ENCODE results near the gene ADIPOR2. TPM values are rescaled to one million over a fixed set of nuclear protein-coding genes. Genes with fewer than 3 reads are reported as not detected.
A peak's percentile ranks its signal among the peaks of the same experiment; 100 is the strongest.
"Not testable (repeated sequence)": the region's sequence is repeated elsewhere in the genome, so short reads cannot be mapped to it uniquely, and the experiment has no call there.

Gene ADIPOR2
- total and polyA plus RNA-seq, 12 donors, result 18.5 to 47.7 (median 41.6) TPM

DNA sequence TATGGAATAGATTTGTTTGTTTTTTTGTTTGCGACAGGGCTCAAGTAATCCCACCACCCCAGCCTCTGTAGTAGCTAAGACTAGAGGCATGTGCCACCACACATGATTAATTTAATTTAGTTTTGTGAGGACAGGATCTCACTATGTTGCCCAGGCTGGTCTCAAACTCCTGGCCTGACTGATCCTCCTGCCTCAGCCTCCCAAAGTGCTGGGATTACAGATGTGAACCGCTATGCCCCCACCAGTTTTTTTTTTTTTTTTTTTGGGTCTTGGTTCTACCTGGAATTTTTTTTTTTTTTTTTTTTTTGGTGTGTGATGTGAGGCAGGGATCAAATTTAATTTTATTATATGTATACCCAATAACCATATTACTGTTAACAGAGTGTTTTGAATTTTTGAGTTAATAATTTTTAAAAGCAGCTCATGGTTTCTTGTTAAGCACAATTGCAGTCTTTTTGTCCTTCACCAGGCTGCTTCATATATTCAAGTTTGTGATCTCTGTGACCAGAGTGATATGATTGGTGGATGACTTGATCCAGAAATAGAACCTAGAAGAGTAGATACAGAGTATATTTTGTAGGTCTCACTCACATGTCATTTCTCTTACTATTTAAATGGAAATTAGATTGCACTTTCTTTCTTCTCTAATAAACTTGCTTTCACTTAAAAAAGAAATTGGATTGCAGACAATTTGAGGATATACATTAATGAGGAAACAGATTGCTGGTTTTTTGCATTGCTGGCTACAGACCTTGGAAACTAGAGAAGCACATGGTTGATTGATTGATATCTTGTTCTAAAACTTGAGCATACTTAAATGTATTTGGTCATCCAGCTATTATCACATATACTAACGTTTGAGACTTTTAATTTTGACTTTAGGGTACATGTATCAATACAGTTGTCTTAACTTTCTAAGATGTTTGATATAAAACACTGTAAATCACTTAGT lies 13.2 kb downstream of the ADIPOR2 start:
- no peaks in the 10 kb centered on the region for H3K36me3 ChIP-seq
- H3K27ac ChIP-seq, result peak overlapping the region in 1 of 10 donors; percentile 6
- H3K4me3 ChIP-seq, result no peak overlapping the region
- TF ChIP-seq, protein P1, sequence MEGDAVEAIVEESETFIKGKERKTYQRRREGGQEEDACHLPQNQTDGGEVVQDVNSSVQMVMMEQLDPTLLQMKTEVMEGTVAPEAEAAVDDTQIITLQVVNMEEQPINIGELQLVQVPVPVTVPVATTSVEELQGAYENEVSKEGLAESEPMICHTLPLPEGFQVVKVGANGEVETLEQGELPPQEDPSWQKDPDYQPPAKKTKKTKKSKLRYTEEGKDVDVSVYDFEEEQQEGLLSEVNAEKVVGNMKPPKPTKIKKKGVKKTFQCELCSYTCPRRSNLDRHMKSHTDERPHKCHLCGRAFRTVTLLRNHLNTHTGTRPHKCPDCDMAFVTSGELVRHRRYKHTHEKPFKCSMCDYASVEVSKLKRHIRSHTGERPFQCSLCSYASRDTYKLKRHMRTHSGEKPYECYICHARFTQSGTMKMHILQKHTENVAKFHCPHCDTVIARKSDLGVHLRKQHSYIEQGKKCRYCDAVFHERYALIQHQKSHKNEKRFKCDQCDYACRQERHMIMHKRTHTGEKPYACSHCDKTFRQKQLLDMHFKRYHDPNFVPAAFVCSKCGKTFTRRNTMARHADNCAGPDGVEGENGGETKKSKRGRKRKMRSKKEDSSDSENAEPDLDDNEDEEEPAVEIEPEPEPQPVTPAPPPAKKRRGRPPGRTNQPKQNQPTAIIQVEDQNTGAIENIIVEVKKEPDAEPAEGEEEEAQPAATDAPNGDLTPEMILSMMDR (IDR thresholded peaks at IDR 0.05), result no peak
- WGBS, 2 donors, result 75 to 79% methylated on average over 3 of the region's 3 CpGs
- H3K27me3 ChIP-seq, result no peaks in the 10 kb centered on the region
- no peak for ATAC-seq
- intact Hi-C loops (cut with DNase I), result loop anchor here in 1 of 10 donors (10.0 kb wide), 1 partner anchor 81 kb away; no protein-coding TSS in a partner anchor
- H3K4me1 ChIP-seq, result peaks cover 0 to 50% (median 16%) of the 10 kb centered on the region in 9 donors
- no peak for DNase-seq
- no peaks in the 10 kb centered on the region for H3K9me3 ChIP-seq

DNA sequence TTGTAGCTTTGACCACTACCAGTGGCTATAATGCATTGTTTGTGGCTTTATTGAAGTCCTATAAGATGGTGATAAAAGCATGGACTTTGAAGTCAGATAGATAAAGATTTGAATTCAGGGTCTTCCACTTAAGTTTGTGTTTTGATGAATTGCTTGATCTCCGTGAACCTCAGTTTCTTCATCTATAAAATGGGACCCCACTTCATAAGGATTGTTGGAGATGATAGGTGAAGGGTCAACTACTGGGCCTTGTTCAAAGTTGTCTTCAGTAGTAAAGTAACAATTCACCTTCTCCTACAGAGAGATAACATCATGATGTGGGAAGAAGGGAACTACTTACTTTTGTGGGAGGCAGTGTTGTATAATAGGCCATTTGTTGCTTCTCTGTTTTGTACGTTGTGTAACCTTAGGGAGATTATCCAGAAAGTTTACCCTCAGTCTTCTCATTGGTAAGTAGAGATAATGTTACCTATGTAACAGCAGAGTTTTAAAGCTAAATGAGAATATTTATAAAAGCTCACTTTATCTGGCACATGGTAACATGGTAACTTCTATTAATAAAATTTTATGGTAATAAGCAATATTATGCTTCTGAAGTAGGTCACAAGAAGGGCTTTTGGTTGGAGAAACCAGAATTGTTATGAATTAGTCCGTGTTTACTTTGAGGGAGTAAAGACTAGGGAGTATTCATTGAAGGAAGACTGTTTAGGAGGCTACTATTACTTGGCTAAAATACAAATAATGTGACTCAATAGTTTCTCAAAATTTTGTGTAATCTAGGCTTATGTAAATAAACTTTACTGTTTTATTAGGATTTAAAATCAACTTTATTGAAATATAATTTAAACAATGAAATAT lies 15.1 kb downstream of the ADIPOR2 start:
- WGBS, 2 donors, result 88 to 92% methylated on average over 3 of the region's 3 CpGs
- no peak overlapping the region for H3K4me3 ChIP-seq
- intact Hi-C loops (cut with DNase I), result loop anchor here in 2 of 10 donors (5.0 to 10.0 kb wide), 2 partner anchors 66 to 79 kb away; no protein-coding TSS in a partner anchor
- ATAC-seq (no peak), DNase-seq (no peak)
- H3K4me1 ChIP-seq, result peaks cover 0 to 56% (median 19%) of the 10 kb centered on the region in 9 donors
- H3K9me3 ChIP-seq, result peaks cover 0 to 7% (median 0%) of the 10 kb centered on the region in 11 donors
- H3K27me3 ChIP-seq, result no peaks in the 10 kb centered on the region
- no peaks in the 10 kb centered on the region for H3K36me3 ChIP-seq
- TF ChIP-seq, protein P1 (IDR thresholded peaks at IDR 0.05), result no peak
- no peak overlapping the region for H3K27ac ChIP-seq

DNA sequence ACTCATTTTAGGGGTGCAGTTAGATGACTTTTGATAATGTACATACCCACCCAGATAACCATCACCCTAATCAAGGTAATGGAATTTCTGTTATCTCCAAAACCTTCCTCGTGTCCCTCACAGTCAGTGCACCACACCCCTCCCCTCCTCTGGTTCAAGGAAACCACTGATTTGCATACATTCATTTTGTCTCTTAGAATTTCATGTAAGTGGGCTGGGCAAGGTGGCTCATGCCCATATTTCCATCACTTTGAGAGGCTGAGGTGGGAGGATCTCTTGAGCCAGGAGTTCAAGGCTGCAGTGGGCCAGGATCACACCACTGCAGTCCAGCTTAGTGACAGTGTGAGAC lies 15.7 kb downstream of the ADIPOR2 start:
- Histone ChIP-seq H3K27ac (no peak overlapping the region), H3K27me3 (no peaks in the 10 kb centered on the region), H3K4me3 (no peak overlapping the region), H3K36me3 (no peaks in the 10 kb centered on the region), H3K4me1 (peaks cover 0 to 62% (median 25%) of the 10 kb centered on the region in 9 donors), H3K9me3 (peaks cover 0 to 7% (median 0%) of the 10 kb centered on the region in 11 donors)
- 51 to 59% methylated on average over 1 of the region's 1 CpG for WGBS, 2 donors
- intact Hi-C loops (cut with DNase I), result loop anchor here in 2 of 10 donors (5.0 to 10.0 kb wide), 2 partner anchors 66 to 78 kb away; no protein-coding TSS in a partner anchor
- TF ChIP-seq, protein P1 (IDR thresholded peaks at IDR 0.05), result no peak
- DNase-seq (no peak), ATAC-seq (no peak)

DNA sequence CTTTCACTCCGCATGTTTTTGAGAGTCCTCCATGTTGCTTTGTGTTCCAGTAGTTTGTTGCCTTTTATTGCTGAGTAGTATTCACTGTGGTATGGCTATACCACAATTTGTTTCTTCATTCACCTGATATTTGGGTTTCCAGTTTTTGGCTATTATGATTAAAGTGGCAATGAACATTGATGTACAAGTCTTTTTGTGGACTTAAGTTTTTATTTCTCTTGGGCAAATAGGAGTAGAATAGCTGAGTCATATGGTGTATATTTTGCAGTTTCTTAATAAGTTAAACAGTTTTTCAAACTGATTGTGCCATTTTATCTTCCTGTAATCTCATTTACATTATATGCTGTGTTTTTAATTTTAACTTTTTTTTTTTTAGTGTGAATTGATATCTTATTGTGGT lies 16.2 kb downstream of the ADIPOR2 start:
- TF ChIP-seq, protein P1 (IDR thresholded peaks at IDR 0.05), result no peak
- intact Hi-C loops (cut with DNase I), result loop anchor here in 2 of 10 donors (5.0 to 10.0 kb wide), 2 partner anchors 65 to 78 kb away; no protein-coding TSS in a partner anchor
- H3K4me3 ChIP-seq, result no peak overlapping the region
- H3K4me1 ChIP-seq, result peaks cover 0 to 67% (median 29%) of the 10 kb centered on the region in 9 donors
- peaks cover 0 to 7% (median 0%) of the 10 kb centered on the region in 11 donors for H3K9me3 ChIP-seq
- H3K27ac ChIP-seq, result no peak overlapping the region
- no peaks in the 10 kb centered on the region for H3K27me3 ChIP-seq
- DNase-seq (no peak), ATAC-seq (no peak)
- no peaks in the 10 kb centered on the region for H3K36me3 ChIP-seq
- 97 to 98% methylated on average over 1 of the region's 1 CpG for whole genome bisulfite sequencing, 2 donors

DNA sequence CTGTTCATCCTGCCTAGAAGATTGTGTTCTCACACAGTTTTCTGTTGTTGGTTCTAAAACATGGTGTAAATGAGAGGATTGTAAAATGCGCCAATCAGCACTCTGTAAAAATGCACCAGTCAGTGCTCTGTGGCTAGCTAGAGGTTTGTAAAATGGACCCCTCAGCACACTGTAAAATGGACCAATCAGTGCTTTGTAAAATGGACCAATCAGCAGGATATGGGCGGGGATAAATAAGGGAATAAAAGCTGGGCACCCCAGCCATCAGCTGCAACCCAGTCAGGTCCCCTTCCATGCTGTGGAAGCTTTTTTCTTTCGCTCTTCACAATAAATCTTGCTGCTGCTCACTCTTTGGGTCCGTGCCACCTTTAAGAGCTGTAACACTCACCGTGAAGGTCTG lies 19.1 kb downstream of the ADIPOR2 start:
- H3K27me3 ChIP-seq, H3K36me3 ChIP-seq, H3K27ac ChIP-seq, DNase-seq, H3K4me3 ChIP-seq, ATAC-seq: not testable (repeated sequence)
- H3K4me1 ChIP-seq, result peaks cover 0 to 58% (median 38%) of the 10 kb centered on the region in 9 donors
- peaks cover 0 to 11% (median 0%) of the 10 kb centered on the region in 11 donors for H3K9me3 ChIP-seq
- WGBS, 2 donors, result 97% methylated on average over 5 of the region's 5 CpGs
- intact Hi-C loops (cut with DNase I), result loop anchor here in 4 of 10 donors (5.0 to 10.0 kb wide), 4 partner anchors 55 to 75 kb away; no protein-coding TSS in a partner anchor

DNA sequence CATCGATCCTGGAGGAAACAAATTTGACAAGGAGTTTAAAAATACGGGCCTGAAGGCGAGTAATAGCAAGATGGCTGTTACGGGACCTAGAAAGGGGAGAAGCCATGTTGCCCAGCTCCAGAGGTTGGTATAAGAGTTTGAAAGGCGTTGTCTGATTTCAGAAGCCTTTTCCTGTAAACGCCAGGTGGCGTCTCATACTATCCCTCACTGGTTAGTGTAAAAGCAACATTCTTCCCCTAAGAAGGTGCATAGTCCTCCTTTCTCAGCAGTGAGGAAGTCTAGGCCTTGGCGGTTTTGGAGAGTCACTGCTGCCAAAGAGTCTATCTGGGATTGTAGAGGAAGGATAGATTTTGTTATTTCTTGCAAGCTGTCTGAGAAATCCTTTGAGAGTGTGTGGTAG lies 20.0 kb downstream of the ADIPOR2 start:
- ATAC-seq, H3K27ac ChIP-seq, DNase-seq, H3K4me3 ChIP-seq, H3K27me3 ChIP-seq: not testable (repeated sequence)
- peaks cover 0 to 51% (median 30%) of the 10 kb centered on the region in 9 donors for H3K4me1 ChIP-seq
- 93 to 97% methylated on average over 8 of the region's 8 CpGs for WGBS, 2 donors
- peaks cover 0 to 20% (median 4%) of the 10 kb centered on the region in 11 donors for H3K9me3 ChIP-seq
- H3K36me3 ChIP-seq, result peaks cover 0 to 11% (median 0%) of the 10 kb centered on the region in 9 donors
- intact Hi-C loops (cut with DNase I), result loop anchor here in 2 of 10 donors (5.0 to 10.0 kb wide), 2 partner anchors 54 to 66 kb away; no protein-coding TSS in a partner anchor
